Small intestine (tissue), 7 donors: ENCODE data around the gene CD59. TPM values are rescaled to one million over a fixed set of nuclear protein-coding genes. Genes with fewer than 3 reads are reported as not detected.

Experiments used
- DNase-seq, 2 donors: peaks; one replicate each; pipeline versions ENCODE4 v3.0.0 to v3.0.0-alpha.2; 2013
- FAIRE-seq: peaks from 2 replicates; lab custom pipeline; 2012; peaks lifted over from hg19 to GRCh38; lab: Jason Lieb, UNC
- H3K27ac ChIP-seq, 3 donors: one replicate each; pipeline ENCODE4 v1.5.1; 2013; ENCODE audit warnings: low read length in 2 of 3, mild to moderate bottlenecking in 2 of 3, control low read depth in 1 of 3, inconsistent platforms in 1 of 3, low read depth in 1 of 3, moderate library complexity in 1 of 3
- H3K27me3 ChIP-seq, 3 donors: one replicate each; pipeline ENCODE4 v1.6.1; 2013; ENCODE audit warnings: low read length in 3 of 3, inconsistent platforms in 1 of 3; ENCODE audit not compliant: control insufficient read depth in 3 of 3, insufficient read depth in 3 of 3
- H3K36me3 ChIP-seq, 3 donors: one replicate each; pipeline ENCODE4 v1.6.1; 2013; ENCODE audit warnings: low read length in 3 of 3, inconsistent platforms in 1 of 3, low read depth in 1 of 3, mild to moderate bottlenecking in 1 of 3, moderate library complexity in 1 of 3; ENCODE audit not compliant: control insufficient read depth in 3 of 3, insufficient read depth in 2 of 3
- H3K4me1 ChIP-seq, 3 donors: one replicate each; pipeline ENCODE4 v1.6.1; 2013; ENCODE audit warnings: low read length in 2 of 3, inconsistent platforms in 1 of 3, low read depth in 1 of 3, mild to moderate bottlenecking in 1 of 3, moderate library complexity in 1 of 3; ENCODE audit not compliant: control insufficient read depth in 3 of 3, insufficient read depth in 2 of 3
- H3K4me3 ChIP-seq, 3 donors: one replicate each; pipeline ENCODE4 v1.5.1; 2013; ENCODE audit warnings: low read length in 3 of 3, control low read depth in 1 of 3, inconsistent platforms in 1 of 3, low read depth in 1 of 3, mild to moderate bottlenecking in 1 of 3, moderate library complexity in 1 of 3
- H3K9me3 ChIP-seq, 2 donors: one replicate each; pipeline ENCODE4 v1.6.1; 2013; ENCODE audit warnings: low read depth in 1 of 2, low read length in 1 of 2; ENCODE audit not compliant: control insufficient read depth in 2 of 2, insufficient read depth in 1 of 2
- WGBS, 3 donors: extraction: QIAGEN DNeasy Blood & Tissue Kit; methylation state at CpG; one replicate each; pipeline ENCODE4 v1.1.7; 2013; 5-methylcytosine and 5-hydroxymethylcytosine counted together
- polyA plus RNA-seq, 4 donors: library from polyadenylated mRNA; stranded (reverse) in 3 of 4; unstranded in 1 of 4; fragments of 200-250 nt in 3 of 4; fragments of 120-200 nt in 1 of 4; gene quantifications; one replicate each; pipeline versions ENCODE4 v1.2.1 to v1.2.3, GENCODE V29; 2013
- donor health status: healthy with polysubstance abuse.
- donor health status: control.
- donor health status: control.
- donor health status: Bipolar disorder and iron deficiency.
- donor health status: healthy.

The CD59 gene
- polyA plus RNA-seq, 4 donors, result 19.2 to 203 (median 97.8) TPM

DNA sequence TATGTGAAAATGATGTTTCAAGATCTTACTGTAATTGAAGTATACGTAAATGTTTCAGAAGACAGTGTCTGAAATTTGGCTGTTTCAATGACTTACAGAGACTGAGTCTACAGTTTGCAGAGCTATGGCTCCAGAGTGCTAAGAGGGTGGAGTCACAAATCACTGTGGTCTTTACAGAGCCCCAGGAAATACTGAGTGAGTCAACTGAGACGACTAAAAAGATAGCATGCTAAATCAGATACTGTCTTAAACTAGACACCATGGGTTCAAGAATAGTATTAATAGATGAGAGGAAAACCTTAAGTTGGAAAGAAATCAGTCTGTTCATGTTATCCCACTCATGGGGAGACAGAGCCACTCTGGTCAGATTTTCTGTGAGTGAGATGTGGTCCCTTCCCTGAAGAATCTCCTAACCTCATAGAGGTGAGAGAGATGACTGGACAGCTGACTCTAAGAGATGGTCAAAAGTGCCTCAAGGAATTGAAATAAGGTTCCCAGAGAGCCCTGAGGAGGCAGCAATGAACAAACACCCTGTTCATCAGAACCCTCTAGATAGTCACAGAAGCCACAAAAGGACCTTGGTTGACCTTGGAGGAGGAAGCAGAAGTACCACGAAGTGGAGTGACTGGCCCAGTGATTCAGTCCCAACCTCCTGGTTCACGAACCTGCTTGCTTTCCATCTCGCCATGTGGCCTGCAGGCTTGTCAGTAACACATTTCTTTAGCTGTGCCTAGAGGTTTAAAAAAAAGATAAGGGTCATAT lies 65.8 kb downstream of the CD59 start:
- WGBS, 3 donors, result 74 to 77% (median 75%) methylated on average over 5 of the region's 5 CpGs
- no peaks in the 10 kb centered on the region for H3K27me3 ChIP-seq
- no peak overlapping the region for H3K4me3 ChIP-seq
- DNase-seq (no peak), FAIRE-seq (no peak)
- H3K27ac ChIP-seq, result no peak overlapping the region
- H3K36me3 ChIP-seq, result no peaks in the 10 kb centered on the region
- H3K4me1 ChIP-seq, result no peaks in the 10 kb centered on the region
- H3K9me3 ChIP-seq, result no peaks in the 10 kb centered on the region

DNA sequence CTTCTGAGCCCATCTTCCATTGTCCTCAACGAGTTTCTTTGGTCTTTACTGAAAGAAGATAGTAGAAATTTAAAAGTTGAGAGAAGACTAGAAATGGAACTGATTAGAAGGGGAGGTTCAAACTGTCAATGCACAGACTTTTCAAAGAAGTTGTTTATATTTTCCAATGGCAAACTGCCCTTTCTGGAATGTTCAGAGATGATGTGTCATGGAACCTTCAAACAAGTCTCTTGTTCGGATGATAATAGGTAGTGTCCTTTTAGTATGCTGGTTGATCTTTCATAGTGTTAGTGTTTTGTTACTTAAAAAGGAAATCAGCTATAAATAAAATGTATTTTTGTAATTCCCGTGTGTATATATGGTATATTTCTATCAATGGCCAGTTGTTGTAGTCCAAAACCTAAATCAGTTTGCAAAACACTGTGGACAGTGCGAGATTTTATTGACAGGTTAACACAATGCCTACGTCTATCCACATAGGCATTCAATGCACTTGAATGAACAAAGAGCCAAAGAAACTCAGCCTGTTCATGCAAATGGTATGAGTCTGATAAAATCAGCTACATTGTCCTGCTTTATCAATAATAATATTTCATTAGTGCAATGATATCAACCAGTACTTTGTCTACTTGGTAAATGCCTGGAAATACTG lies 66.5 kb downstream of the CD59 start:
- H3K27ac ChIP-seq, result no peak overlapping the region
- no peak overlapping the region for H3K4me3 ChIP-seq
- 80 to 85% (median 83%) methylated on average over 5 of the region's 5 CpGs for WGBS, 3 donors
- DNase-seq, result no peak
- H3K9me3 ChIP-seq, result no peaks in the 10 kb centered on the region
- no peak for FAIRE-seq
- no peaks in the 10 kb centered on the region for H3K27me3 ChIP-seq
- H3K36me3 ChIP-seq, result no peaks in the 10 kb centered on the region
- H3K4me1 ChIP-seq, result no peaks in the 10 kb centered on the region

DNA sequence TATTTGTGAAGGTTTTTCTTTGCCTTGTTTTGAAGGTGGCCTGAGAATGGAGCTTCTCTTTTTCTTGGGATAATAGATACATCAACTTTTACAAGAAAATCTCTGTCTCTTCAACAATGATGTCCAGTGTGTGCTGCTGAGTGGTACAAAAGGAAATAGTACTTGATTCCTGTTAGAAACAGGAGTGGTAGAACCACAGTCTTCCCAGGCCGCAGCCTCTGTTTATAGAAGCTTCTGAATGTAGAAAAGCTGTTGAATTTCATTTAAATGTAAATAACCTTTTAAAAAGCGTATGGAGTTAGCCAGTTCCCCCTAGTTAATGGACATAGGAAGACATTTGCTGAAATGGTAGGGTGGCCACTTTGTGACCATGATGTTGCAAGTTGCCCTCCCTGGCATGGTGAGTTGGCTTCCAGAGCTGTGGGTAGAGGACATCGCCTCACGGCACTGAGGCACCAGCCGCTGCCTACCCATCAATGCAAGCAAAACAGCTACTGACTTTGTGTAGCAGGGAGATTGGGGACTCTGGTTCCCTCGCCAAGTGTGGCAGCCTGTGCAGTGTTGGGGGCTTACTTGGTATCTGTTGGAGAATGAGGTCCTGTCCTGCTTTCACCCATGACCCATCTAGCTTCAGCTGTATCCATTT lies 67.1 kb downstream of the CD59 start:
- FAIRE-seq, result no peak
- H3K27ac ChIP-seq, result no peak overlapping the region
- no peaks in the 10 kb centered on the region for H3K9me3 ChIP-seq
- H3K4me3 ChIP-seq, result no peak overlapping the region
- no peak for DNase-seq
- 93 to 97% (median 94%) methylated on average over 6 of the region's 6 CpGs for WGBS, 3 donors
- H3K36me3 ChIP-seq, result no peaks in the 10 kb centered on the region
- H3K27me3 ChIP-seq, result no peaks in the 10 kb centered on the region
- H3K4me1 ChIP-seq, result no peaks in the 10 kb centered on the region

DNA sequence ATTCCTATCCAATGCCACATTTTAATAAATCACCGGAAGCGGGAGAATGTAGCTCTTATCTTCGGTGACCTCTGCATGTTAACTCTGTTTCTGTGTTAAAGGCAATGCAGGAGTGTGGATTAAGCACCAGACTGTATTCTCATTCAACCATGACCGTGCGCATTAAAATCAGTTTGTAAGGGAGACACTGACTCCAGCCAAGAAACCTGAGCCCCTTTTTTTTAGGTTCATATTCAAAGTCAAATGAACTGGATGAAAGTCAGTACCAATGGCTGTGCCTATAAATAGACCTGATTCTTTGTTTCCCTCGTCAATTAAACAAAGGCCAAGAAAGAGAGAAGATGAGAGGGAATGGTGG lies 67.8 kb downstream of the CD59 start:
- H3K27me3 ChIP-seq, result no peaks in the 10 kb centered on the region
- no peaks in the 10 kb centered on the region for H3K4me1 ChIP-seq
- FAIRE-seq (no peak), DNase-seq (no peak)
- H3K4me3 ChIP-seq, result no peak overlapping the region
- H3K9me3 ChIP-seq, result no peaks in the 10 kb centered on the region
- H3K36me3 ChIP-seq, result no peaks in the 10 kb centered on the region
- no peak overlapping the region for H3K27ac ChIP-seq
- WGBS, 3 donors, result 75 to 91% (median 90%) methylated on average over 6 of the region's 6 CpGs

DNA sequence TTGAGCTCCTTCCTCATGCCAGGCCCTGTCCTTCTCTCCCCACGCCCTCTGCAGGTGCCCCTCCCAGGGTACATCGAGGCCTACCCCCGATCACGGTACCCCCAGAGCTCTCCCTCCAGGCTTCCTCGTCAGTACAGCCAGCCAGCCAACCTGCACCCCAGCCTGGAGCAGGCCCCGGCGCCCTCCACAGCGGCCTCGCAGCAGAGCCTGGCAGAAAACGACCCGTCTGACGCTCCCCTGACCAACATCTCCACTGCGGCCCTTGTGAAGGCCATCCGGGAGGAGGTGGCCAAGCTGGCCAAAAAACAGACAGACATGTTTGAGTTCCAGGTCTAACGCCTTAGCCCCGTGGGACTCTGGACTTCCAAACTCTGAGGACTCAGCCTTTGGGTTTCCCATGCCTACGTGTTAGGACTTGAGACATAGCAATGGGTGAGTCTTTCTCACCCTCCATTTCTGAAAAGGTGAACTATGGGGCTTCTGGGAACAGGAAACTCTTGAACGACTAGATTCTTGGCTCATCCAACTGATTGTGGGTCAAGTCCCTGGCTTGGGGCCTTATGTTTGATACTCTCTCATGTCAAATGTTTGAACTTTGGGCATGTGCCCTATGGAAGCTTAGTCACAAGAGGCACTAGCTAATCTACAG lies 68.3 kb downstream of the CD59 start:
- Histone ChIP-seq H3K9me3 (no peaks in the 10 kb centered on the region), H3K27me3 (no peaks in the 10 kb centered on the region), H3K27ac (no peak overlapping the region), H3K4me1 (no peaks in the 10 kb centered on the region), H3K36me3 (no peaks in the 10 kb centered on the region), H3K4me3 (no peak overlapping the region)
- no peak for FAIRE-seq
- peak in 1 of 2 donors; percentile 10 for DNase-seq
- 88 to 92% (median 89%) methylated on average over 18 of the region's 18 CpGs for WGBS, 3 donors

DNA sequence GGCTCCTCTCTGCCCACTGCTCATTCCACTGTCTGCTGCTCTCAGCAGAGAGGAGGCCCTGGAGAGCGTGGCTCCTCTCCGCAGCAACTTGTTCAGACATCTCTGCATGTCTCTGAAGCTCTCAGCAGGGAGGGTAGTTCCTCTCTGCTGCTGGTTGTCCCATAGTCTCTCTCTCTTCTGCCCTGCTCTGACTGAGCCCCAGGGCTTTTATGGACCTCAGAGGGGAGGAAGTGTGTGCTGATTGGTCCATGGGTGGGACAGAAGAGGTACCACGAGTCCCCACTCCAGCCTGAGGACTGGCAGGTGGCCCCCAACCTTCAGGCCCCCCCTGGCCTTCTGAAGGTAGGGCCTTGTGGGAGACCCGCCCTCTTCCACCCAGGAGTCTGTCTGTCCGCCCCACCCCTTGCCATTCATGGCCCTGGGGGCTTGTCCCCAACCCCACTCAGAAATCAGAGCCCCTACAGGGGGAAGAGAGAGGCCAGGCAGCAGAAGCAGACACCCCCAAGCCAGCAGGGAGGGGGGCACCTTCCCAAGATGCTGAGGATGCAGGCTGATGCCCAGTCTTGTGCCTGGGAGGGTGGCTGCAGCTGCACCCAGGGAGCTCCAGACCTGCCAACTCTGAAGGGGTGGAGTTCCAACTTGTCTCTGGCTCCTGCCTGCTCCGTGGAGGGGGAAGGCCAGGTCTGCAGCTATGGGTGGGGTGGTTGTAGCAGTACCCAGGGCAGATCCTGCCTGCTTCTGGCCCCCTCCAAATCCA lies 70.7 kb downstream of the CD59 start:
- H3K36me3 ChIP-seq, result no peaks in the 10 kb centered on the region
- H3K4me3 ChIP-seq, result no peak overlapping the region
- no peaks in the 10 kb centered on the region for H3K27me3 ChIP-seq
- DNase-seq (no peak), FAIRE-seq (no peak)
- 67 to 76% (median 69%) methylated on average over 6 of the region's 6 CpGs for WGBS, 3 donors
- no peak overlapping the region for H3K27ac ChIP-seq
- H3K9me3 ChIP-seq, result no peaks in the 10 kb centered on the region
- no peaks in the 10 kb centered on the region for H3K4me1 ChIP-seq

DNA sequence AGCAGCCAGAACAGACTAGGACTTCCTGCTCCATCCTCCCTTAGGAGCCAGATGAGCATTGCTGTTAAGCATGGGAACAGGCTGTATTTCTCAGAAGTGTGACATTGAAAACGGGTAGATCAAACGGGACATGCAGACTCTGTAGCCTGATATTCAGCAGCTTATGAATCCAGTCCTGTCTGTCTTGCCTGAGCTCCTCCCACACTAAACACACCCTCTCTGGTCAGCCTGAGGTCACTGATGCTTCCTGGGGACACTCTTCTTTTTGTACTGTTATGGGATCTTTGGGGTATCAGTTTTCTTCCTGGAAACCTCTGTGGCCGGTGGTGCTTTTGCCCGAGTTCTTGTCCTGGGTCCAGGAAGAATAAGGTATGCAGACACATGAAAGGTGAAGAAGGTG lies 71.4 kb downstream of the CD59 start:
- Histone ChIP-seq H3K4me1 (no peaks in the 10 kb centered on the region), H3K4me3 (no peak overlapping the region), H3K36me3 (no peaks in the 10 kb centered on the region), H3K27me3 (no peaks in the 10 kb centered on the region), H3K27ac (no peak overlapping the region), H3K9me3 (no peaks in the 10 kb centered on the region)
- no peak for FAIRE-seq
- DNase-seq, result no peak
- 79 to 91% (median 81%) methylated on average over 4 of the region's 4 CpGs for WGBS, 3 donors

DNA sequence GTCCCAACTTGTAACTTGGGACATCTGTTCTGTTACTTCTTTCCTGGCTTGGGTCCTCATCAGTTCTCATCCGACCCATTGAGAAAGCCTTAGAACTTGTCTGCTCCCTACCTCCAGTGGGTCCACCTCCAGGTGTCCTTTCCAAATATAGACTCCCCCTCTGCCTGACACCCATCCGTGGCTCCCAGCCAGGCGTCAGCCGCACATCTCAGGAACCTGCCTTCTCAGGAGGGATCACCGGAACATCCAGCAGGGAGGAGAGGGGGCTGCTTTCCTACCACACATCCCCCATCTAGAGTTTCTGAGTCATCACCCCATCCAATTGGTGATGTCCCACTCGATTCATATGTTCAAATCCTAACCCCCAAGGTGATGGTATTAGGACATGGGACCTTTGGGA lies 72.1 kb downstream of the CD59 start:
- H3K4me3 ChIP-seq, result no peak overlapping the region
- no peak for DNase-seq
- H3K27ac ChIP-seq, result no peak overlapping the region
- H3K27me3 ChIP-seq, result no peaks in the 10 kb centered on the region
- no peaks in the 10 kb centered on the region for H3K4me1 ChIP-seq
- H3K9me3 ChIP-seq, result no peaks in the 10 kb centered on the region
- 89 to 92% (median 89%) methylated on average over 6 of the region's 6 CpGs for WGBS, 3 donors
- no peak for FAIRE-seq
- H3K36me3 ChIP-seq, result no peaks in the 10 kb centered on the region
